ENCODE measurements around the gene PELI1. TPM values are rescaled to one million over a fixed set of nuclear protein-coding genes. Genes with fewer than 3 reads are reported as not detected.
"Not testable (repeated sequence)": the region's sequence is repeated elsewhere in the genome, so short reads cannot be mapped to it uniquely, and the experiment has no call there.

The PELI1 gene
- total RNA-seq, 1 donor from 2014 or later, result 33.8 TPM

DNA sequence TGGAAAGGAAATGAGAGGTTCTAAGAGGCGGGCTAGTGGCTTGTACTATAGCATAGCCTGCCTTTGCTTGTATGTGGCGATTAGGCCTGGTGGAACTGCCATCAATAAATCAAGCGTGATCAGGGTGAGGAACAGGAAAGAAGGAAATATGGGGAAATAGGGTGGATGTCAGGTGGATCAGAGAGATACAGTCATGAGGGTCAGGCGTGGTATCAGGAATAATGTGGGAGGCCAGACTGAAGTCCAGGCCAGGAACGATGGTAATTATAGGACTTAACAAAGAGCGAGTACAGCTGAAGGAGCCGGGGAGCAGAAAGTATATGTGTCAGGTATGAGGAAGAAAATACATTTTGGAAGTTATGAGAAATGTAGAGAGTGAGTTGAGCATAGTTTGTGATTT, 67.4 kb downstream of the PELI1 start:
- H3K9me3 Mint-ChIP-seq; H3K27ac Mint-ChIP-seq; H3K36me3 Mint-ChIP-seq (ENCODE audit: low read depth); intact Hi-C loops (cut with micrococcal nuclease); DNase-seq; H3K4me1 Mint-ChIP-seq; H3K4me3 Mint-ChIP-seq: not testable (repeated sequence)
- peaks cover 11% of the 10 kb centered on the region for H3K27me3 Mint-ChIP-seq

- DNase-seq; H3K9me3 Mint-ChIP-seq; H3K27me3 Mint-ChIP-seq; H3K4me3 Mint-ChIP-seq; H3K36me3 Mint-ChIP-seq (ENCODE audit: low read depth); H3K4me1 Mint-ChIP-seq; intact Hi-C loops (cut with micrococcal nuclease); H3K27ac Mint-ChIP-seq: not testable (repeated sequence)
Observed at GRCh38 chr2:64074616-64075015, 69.6 kb downstream of the PELI1 start.

DNA sequence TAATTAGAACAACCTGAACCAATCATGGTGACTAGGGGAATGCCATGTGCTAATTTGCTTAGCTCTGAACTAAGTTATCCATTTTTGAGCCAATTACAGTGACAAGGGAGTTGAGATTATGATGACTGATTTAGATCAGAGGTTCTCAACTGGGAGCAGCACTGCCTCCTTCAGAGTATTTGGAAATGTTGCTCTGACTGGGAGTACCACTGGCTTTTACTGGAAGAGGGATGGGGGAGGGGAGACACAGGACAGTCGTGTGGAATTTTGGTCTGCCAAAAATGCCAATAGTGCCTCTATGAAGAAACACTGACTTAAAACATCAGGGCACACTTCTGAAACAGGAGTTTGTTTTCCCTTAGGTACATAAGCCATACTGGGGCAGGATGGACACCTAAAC, 76.9 kb downstream of the PELI1 start:
- no peak for DNase-seq
- H3K9me3 Mint-ChIP-seq, result peaks cover 11% of the 10 kb centered on the region
- no peaks in the 10 kb centered on the region for H3K27me3 Mint-ChIP-seq
- intact Hi-C loops (cut with micrococcal nuclease), result no loop called here
- no peak overlapping the region for H3K27ac Mint-ChIP-seq
- no peaks in the 10 kb centered on the region for H3K36me3 Mint-ChIP-seq (ENCODE audit: low read depth)
- H3K4me3 Mint-ChIP-seq, result no peak overlapping the region
- peaks cover 26% of the 10 kb centered on the region for H3K4me1 Mint-ChIP-seq

- no peak for DNase-seq
- H3K27ac Mint-ChIP-seq, result no peak overlapping the region
- intact Hi-C loops (cut with micrococcal nuclease), result loop anchor here (2.0 kb wide), 1 partner anchor 35 kb away; no protein-coding TSS in a partner anchor
- H3K9me3 Mint-ChIP-seq, result peaks cover 11% of the 10 kb centered on the region
- H3K36me3 Mint-ChIP-seq (ENCODE audit: low read depth), result no peaks in the 10 kb centered on the region
- no peaks in the 10 kb centered on the region for H3K27me3 Mint-ChIP-seq
- H3K4me1 Mint-ChIP-seq, result peaks cover 26% of the 10 kb centered on the region
- no peak overlapping the region for H3K4me3 Mint-ChIP-seq
Observed at GRCh38 chr2:64065516-64065915, 78.7 kb downstream of the PELI1 start.

DNA sequence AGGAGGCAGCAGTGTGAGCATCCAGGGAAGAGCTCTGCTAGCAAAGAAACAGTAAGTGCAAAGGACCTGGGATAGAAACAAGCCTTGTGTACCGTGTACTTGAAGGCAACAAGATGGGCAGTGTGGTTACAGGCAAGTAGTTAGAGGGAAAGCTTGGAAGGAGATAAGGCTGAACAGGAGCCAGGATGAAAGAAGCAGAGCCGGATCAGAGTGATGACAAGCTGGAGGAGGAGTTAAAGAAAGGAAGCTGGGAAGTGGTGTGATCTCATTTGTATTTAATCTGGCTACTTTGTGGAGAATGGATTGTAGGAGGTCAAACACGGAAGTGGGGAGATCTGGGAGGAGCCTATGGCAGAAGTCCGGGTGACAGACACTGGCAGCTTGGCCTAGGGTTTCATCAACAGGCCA, 80.3 kb downstream of the PELI1 start:
- no peaks in the 10 kb centered on the region for H3K36me3 Mint-ChIP-seq (ENCODE audit: low read depth)
- H3K9me3 Mint-ChIP-seq, result peaks cover 11% of the 10 kb centered on the region
- peaks cover 26% of the 10 kb centered on the region for H3K4me1 Mint-ChIP-seq
- intact Hi-C loops (cut with micrococcal nuclease), result loop anchor here (2.0 kb wide), 1 partner anchor 37 kb away; no protein-coding TSS in a partner anchor
- DNase-seq, result no peak
- no peaks in the 10 kb centered on the region for H3K27me3 Mint-ChIP-seq
- H3K27ac Mint-ChIP-seq, result peak overlapping the region; percentile 43
- no peak overlapping the region for H3K4me3 Mint-ChIP-seq

GRCh38 chr2:64063454-64063853, 80.8 kb downstream of the PELI1 start:
- intact Hi-C loops (cut with micrococcal nuclease), result no loop called here
- H3K9me3 Mint-ChIP-seq, result peaks cover 11% of the 10 kb centered on the region
- no peak overlapping the region for H3K27ac Mint-ChIP-seq

DNA sequence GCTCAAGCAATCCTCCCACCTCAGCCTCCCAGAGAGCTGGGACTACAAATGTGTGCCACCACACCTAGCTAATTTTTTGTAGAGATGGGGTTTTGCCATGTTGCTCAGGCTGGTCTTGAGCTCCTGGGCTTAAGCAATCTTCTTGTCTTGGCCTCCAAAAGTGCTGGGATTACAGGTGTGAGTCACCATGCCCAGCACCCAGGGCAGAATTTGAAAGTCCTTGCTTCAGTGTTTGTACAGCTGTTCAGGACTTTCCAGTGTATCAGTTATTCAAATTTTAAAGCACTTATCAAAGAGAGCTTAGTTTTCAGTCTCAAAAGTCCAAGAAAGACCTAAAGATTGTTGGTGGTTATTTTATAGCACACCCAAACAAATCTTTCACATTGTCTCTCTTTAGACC, 81.4 kb downstream of the PELI1 start:
- Mint-ChIP-seq H3K27ac (peak overlapping the region; percentile 48), H3K4me1 (peaks cover 26% of the 10 kb centered on the region), H3K36me3 (ENCODE audit: low read depth) (no peaks in the 10 kb centered on the region)

More at GRCh38 chr2:64063454-64063853, 80.8 kb downstream of the PELI1 start:
- DNase-seq, result no peak
- no peaks in the 10 kb centered on the region for H3K27me3 Mint-ChIP-seq
- no peak overlapping the region for H3K4me3 Mint-ChIP-seq
- H3K36me3 Mint-ChIP-seq (ENCODE audit: low read depth), result no peaks in the 10 kb centered on the region
- H3K4me1 Mint-ChIP-seq, result peaks cover 26% of the 10 kb centered on the region

DNA sequence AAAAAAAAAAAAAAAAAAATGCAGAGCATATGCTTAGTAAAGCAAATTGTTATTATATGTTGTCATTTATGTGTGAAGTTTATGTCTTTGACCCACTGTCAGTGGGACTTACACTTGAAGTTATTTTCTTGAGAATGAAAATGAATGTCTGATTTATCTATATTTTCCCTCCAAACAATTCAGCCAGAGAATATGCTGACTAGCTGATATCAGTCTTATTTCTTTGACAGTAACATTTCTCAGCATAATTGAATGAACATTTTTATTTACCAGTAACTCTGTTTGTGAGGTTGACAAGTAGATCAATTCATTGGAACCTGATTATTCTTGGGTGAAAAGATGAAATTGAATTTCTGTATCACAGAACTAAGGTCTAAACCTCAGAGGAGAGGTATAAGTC, 85.0 kb downstream of the PELI1 start:
- H3K27ac Mint-ChIP-seq, result no peak overlapping the region
- DNase-seq, result no peak
- intact Hi-C loops (cut with micrococcal nuclease), result no loop called here
- peaks cover 23% of the 10 kb centered on the region for H3K4me1 Mint-ChIP-seq
- no peaks in the 10 kb centered on the region for H3K36me3 Mint-ChIP-seq (ENCODE audit: low read depth)
- H3K9me3 Mint-ChIP-seq, result no peaks in the 10 kb centered on the region
- peaks cover 2% of the 10 kb centered on the region for H3K27me3 Mint-ChIP-seq
- H3K4me3 Mint-ChIP-seq, result no peak overlapping the region

More for the DNA sequence above, 81.4 kb downstream of the PELI1 start:
- Mint-ChIP-seq H3K27me3 (peaks cover 2% of the 10 kb centered on the region), H3K9me3 (peaks cover 11% of the 10 kb centered on the region), H3K4me3 (no peak overlapping the region)
- DNase-seq, result no peak
- intact Hi-C loops (cut with micrococcal nuclease), result no loop called here

DNA sequence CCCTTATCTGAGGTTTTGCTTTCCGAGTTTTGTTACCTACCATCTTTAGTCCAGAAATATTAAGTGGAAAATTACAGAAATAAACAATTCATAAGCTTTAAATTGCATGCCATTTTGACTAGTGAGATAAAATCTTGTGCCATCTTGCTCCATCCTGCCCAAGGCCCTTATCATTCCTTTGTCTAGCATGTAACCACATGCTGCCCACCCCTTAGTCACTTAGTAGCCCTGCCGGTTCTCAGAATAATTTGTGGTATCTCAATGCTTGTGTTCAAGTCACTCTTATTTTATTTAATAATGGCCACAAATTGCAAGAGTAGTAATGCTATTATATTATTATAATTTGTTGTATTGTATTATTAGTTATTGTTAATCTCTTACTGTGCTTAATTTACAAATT, 88.2 kb downstream of the PELI1 start:
- Mint-ChIP-seq H3K4me3 (no peak overlapping the region), H3K4me1 (peaks cover 27% of the 10 kb centered on the region), H3K27me3 (peaks cover 2% of the 10 kb centered on the region), H3K36me3 (ENCODE audit: low read depth) (no peaks in the 10 kb centered on the region), H3K9me3 (no peaks in the 10 kb centered on the region), H3K27ac (no peak overlapping the region)
- intact Hi-C loops (cut with micrococcal nuclease), result no loop called here
- DNase-seq, result no peak

- Mint-ChIP-seq H3K9me3 (no peaks in the 10 kb centered on the region), H3K27ac (peak overlapping the region; percentile 32), H3K4me3 (no peak overlapping the region), H3K36me3 (ENCODE audit: low read depth) (no peaks in the 10 kb centered on the region), H3K27me3 (peaks cover 2% of the 10 kb centered on the region), H3K4me1 (peaks cover 35% of the 10 kb centered on the region)
- intact Hi-C loops (cut with micrococcal nuclease), result no loop called here
- no peak for DNase-seq
Observed at GRCh38 chr2:64054161-64054915, 89.9 kb downstream of the PELI1 start.

DNA sequence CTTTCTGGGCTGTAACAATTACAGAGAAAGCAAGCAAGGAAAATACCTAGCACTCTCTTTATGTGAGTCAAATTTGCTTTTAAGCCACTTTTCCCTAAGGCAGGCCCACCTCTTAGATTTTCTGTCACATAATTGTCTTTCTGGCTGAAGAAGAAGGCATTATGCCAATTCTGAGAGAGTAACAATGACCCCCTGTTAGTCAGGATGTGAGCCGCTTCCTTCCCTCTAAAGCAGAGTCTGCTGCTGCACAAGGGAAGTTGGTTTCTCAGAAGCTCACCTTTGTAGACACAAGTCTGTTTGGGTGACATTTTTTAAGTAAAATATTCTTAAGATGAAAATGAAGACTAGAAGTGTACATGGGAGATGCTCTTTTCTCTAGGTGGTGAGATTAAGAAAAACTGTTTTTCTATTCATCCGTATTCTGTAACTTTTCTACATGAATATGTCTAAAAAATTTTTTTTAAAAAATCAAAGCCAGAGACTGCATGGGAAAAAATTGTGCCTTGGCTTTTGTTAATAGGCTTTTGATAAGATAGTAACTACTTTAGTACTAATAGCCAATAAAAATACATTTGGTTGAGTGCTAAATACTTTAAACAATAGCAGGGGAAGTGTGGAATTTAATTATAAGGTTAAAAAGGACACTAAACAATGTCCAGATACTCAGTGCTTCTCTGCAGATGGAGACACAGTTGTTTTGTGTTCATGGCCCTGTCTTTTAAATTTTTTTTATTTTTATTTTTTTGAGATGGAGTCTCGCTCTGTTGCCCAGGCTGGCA, 91.6 kb downstream of the PELI1 start:
- no peak overlapping the region for H3K27ac Mint-ChIP-seq
- peak; percentile 70 for DNase-seq
- no peaks in the 10 kb centered on the region for H3K9me3 Mint-ChIP-seq
- intact Hi-C loops (cut with micrococcal nuclease), result no loop called here
- no peaks in the 10 kb centered on the region for H3K36me3 Mint-ChIP-seq (ENCODE audit: low read depth)
- H3K4me3 Mint-ChIP-seq, result no peak overlapping the region
- no peaks in the 10 kb centered on the region for H3K27me3 Mint-ChIP-seq
- peaks cover 36% of the 10 kb centered on the region for H3K4me1 Mint-ChIP-seq

DNA sequence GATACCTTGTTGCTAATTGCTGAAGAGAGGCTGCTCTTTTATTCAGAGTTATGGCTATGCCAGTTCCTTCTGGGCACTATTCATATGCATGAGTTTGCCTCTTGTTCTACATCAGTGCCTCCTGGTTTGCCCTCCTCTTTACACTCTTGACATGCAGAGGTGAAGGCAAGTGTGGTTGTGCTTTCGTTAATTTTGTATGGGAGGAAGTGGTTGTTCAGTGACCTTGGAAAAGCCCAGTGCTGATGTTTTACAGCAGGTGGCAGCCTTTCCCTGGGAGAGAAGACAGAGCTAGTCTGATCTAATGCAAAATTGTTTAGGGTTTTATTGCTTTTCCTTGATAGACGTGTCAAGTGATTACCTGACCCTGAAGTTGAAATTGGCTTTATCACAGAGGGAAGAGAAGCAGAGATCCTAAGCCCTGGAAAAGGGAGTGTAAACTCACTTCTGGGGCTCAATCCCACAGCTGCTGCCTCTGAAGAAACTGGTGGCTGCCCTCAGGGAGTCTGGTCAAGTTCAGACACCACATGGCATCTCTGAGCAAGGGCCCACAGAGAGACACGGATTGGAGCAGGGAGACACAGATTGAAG, 94.5 kb downstream of the PELI1 start:
- Mint-ChIP-seq H3K4me1 (peaks cover 32% of the 10 kb centered on the region), H3K27me3 (no peaks in the 10 kb centered on the region), H3K36me3 (ENCODE audit: low read depth) (no peaks in the 10 kb centered on the region), H3K27ac (peak overlapping the region; percentile 21), H3K9me3 (no peaks in the 10 kb centered on the region), H3K4me3 (no peak overlapping the region)
- DNase-seq, result peak; percentile 92
- intact Hi-C loops (cut with micrococcal nuclease), result loop anchor here (1.0 to 5.0 kb wide), 3 partner anchors 278 to 513 kb away; no protein-coding TSS in a partner anchor

GRCh38 chr2:64045938-64046337, 98.3 kb downstream of the PELI1 start:
- H3K4me1 Mint-ChIP-seq, result peaks cover 10% of the 10 kb centered on the region
- H3K27me3 Mint-ChIP-seq, result no peaks in the 10 kb centered on the region
- H3K27ac Mint-ChIP-seq, result no peak overlapping the region
- no peaks in the 10 kb centered on the region for H3K9me3 Mint-ChIP-seq
- DNase-seq, result no peak
- H3K36me3 Mint-ChIP-seq (ENCODE audit: low read depth), result no peaks in the 10 kb centered on the region
- intact Hi-C loops (cut with micrococcal nuclease), result loop anchor here (5.0 kb wide), 1 partner anchor 516 kb away; no protein-coding TSS in a partner anchor
- no peak overlapping the region for H3K4me3 Mint-ChIP-seq
